Stimulated activated CD8-positive, alpha-beta memory T cell treated with anti-CD3 and anti-CD28 coated beads, Interleukin-4, amount 100 ng/mL, for 24 hours (primary cell): Measurements from ENCODE around the gene CDHR1.
"Not testable (repeated sequence)": the region's sequence is repeated elsewhere in the genome, so short reads cannot be mapped to it uniquely, and the experiment has no call there.

Experiments used
- DNase-seq: peaks from one replicate; pipeline ENCODE4 v3.0.0-alpha.2; 2020; ENCODE audit warnings: low read depth

The CDHR1 gene

GRCh38 chr10:84194424-84195043 lies at the start of gene CDHR1:
Gene CDHR1 (plus strand): TSS chr10:84194537. CDS start chr10:84194761, 224 bp downstream.
- peak; percentile 50 for DNase-seq

DNA sequence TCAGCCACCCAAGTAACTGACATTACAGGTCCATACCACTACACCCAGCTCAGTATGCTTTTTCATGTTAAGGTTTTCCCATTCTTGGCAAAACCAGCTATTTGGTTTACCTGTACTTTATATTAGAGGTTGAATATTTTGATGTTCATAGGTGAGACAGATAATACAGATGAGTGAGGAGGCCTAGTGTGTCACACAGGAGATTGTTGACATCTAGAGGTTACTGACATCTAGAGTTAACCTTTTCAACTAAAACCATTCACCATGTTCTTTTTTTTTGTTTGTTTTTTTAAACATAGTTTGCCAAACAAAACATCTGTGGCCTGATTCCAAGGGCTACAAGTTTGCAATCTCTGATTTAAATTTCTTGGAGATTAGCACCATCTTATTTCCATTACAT lies 47.0 kb upstream of the CDHR1 start:
- DNase-seq: no peak

DNA sequence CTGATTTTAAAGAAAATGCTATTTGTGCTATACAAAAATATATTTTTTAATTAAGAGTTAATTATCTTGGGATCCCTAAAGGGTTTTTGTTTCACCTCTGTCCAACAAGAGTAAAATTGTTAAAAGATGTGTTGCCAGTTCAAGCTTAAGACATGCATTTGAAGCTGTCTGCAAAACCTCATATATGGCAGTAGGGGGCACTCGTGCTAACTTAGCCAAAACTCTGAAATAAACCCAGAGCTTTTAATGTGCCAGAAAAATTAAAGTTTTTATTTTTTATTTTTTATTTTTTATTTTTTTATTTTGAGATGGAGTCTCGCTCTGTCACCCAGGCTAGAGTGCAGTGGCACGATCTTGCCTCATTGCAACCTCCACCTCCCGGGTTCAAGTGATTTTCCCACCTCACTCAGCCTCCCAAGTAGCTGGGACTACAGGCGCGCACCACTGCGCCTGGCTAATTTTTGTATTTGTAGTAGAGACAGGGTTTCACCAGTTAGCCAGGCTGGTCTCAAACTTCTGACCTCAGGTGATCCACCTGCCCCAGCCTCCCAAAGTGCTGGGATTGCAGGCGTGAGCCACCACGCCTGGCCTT lies 46.2 kb upstream of the CDHR1 start:
- DNase-seq: not testable (repeated sequence)

GRCh38 chr10:84149854-84150253 lies 44.5 kb upstream of the CDHR1 start:
- DNase-seq: no peak

DNA sequence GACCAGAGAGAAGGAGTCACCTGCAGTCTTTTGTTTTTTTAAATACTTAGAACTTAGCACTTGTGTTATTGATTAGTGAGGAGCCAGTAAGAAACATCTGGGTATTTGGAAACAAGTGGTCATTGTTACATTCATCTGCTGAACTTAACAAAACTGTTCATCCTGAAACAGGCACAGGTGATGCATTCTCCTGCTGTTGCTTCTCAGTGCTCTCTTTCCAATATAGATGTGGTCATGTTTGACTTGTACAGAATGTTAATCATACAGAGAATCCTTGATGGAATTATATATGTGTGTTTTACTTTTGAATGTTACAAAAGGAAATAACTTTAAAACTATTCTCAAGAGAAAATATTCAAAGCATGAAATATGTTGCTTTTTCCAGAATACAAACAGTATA lies 41.6 kb upstream of the CDHR1 start:
- DNase-seq: no peak

GRCh38 chr10:84155521-84155920 lies 38.8 kb upstream of the CDHR1 start:
- DNase-seq: no peak

DNA sequence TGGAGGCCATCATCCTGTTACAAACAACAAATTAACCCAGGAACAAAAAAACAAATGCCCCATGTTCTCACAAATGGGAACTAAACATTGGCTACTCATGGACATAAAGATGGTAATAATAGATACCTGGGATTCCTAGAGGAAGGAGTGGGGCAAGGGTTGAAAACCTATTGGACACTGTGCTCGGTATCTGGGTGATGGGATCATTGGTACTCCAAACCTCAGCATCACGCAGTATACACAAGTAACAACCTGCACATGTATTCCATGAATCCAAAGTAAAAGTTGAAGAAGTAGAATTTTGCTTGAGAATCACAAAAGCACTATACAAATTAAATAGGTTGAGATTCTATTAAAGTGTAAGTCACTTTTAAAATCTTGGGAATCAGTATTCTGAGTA lies 38.3 kb upstream of the CDHR1 start:
- no peak for DNase-seq

DNA sequence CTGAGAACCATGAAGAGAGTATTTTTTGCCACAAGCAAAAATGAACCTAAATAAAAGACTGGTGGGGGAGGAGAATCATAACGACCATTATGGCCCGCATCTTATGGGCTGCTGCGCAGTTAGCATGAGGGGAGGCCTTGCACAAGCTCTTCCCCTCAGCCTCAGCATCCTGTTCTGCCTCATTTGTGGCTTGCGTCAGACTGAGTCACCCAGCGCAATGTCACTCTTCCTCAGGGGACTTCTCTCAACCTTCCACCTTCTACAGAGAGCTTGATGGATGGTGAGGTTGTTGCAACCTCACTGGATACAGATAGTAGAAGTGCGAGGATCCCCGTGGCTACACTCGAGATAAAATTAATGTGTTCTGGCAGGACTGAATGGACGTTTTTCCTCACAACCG lies 37.6 kb upstream of the CDHR1 start:
- peak; percentile 44 for DNase-seq

DNA sequence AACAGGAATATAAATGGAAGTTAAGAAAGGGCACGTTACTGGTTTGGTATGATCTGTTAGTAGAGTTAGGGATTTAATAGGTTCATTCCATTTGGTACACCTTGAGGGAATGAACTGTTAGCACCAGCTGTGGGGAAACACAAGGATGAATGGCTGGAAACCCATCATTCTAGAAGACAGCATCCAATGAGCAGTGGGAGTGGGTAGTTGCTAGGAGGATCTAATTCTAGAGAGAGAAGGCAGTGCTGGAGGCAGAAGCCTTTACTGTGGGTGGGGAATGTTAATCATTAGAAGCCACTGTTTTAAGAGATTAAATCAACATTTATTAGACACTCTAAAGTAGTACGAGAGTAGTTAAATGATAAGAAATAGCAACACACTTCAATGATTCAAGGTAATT lies 36.3 kb upstream of the CDHR1 start:
- DNase-seq: no peak

GRCh38 chr10:84158550-84158949 lies 35.8 kb upstream of the CDHR1 start:
- DNase-seq: no peak

- DNase-seq: no peak
Observed at GRCh38 chr10:84159076-84159685, 35.2 kb upstream of the CDHR1 start.

GRCh38 chr10:84160663-84161362 lies 33.5 kb upstream of the CDHR1 start:
- DNase-seq: no peak

DNA sequence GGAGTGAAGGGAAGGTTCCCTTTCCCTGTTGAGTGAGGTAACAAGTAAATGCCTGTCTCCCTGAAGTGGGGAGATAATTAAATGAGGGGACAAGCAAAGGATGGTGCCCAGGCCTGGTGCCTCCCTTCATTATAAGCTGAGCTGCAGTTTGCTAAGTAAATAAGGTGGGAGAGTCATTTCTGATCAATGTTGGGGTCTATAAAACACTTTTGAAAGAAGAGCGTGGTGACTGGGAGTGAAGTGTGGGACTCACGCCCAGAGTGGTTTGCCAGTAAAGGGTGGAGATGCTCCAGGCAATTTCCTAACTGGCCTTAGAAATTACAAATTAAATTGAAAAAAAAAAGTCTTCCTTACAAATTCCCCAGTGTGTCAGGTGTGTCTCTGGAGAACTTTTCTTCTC lies 30.3 kb upstream of the CDHR1 start:
- no peak for DNase-seq

DNA sequence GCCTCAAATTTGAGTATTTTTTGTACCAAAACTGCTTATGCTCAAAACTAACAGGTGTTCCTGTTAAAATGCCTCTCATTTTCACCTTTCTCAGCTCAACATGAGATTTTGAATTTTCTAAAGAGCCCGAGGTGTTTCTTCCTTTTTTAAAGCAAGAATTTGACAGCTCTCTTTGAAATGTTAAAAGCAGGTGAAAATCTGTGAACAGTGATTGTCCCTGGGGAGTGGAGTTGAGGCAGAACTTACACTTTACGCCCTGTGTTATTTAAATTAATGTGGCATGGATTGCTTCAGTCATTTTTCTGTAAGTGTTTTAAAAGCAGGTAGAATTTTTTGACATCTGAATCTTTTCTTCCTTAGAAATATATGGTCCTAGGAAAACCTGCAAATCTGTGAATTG lies 29.9 kb upstream of the CDHR1 start:
- no peak for DNase-seq

- DNase-seq: no peak
Observed at GRCh38 chr10:84166620-84167288, 27.6 kb upstream of the CDHR1 start.

DNA sequence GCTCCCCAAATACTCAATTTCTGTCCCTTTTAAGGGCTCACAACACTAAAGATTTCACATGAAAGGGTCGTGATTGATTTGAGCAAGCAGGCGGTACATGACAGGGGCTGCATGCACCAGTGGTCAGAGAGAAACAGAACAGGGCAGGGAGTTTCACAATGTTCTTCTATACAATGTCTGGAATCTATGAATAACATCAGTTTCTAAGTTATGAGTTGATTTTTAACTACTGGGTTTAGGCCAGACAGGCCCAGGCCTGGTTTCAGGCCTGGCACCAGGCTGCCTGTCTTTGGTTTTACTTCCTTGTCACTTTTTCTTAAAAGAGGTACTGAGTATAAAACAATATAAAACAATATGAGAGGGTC lies 27.1 kb upstream of the CDHR1 start:
- not testable (repeated sequence) for DNase-seq

- DNase-seq: not testable (repeated sequence)
Observed at GRCh38 chr10:84168382-84168781, 26.0 kb upstream of the CDHR1 start.

DNA sequence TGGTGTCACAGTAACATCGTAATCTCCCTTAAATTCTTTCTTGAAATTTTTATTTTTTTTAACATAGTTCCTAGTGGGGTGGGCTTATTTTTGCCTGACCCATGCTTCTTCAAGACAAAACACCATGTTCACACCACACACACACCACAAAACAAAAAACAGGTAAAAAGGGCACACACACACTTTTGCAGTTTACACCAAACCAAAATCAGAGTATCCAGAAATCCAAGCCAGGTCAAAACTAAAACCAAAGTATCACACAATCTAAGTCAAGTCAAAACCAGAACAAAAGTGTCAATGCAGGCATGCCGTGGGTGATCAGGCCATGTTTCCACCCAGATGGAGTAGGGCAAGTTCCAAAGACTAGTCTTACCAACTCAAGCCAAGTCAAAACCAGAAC lies 23.1 kb upstream of the CDHR1 start:
- DNase-seq: not testable (repeated sequence)

- not testable (repeated sequence) for DNase-seq
Observed at GRCh38 chr10:84171700-84172466, 22.5 kb upstream of the CDHR1 start.

DNA sequence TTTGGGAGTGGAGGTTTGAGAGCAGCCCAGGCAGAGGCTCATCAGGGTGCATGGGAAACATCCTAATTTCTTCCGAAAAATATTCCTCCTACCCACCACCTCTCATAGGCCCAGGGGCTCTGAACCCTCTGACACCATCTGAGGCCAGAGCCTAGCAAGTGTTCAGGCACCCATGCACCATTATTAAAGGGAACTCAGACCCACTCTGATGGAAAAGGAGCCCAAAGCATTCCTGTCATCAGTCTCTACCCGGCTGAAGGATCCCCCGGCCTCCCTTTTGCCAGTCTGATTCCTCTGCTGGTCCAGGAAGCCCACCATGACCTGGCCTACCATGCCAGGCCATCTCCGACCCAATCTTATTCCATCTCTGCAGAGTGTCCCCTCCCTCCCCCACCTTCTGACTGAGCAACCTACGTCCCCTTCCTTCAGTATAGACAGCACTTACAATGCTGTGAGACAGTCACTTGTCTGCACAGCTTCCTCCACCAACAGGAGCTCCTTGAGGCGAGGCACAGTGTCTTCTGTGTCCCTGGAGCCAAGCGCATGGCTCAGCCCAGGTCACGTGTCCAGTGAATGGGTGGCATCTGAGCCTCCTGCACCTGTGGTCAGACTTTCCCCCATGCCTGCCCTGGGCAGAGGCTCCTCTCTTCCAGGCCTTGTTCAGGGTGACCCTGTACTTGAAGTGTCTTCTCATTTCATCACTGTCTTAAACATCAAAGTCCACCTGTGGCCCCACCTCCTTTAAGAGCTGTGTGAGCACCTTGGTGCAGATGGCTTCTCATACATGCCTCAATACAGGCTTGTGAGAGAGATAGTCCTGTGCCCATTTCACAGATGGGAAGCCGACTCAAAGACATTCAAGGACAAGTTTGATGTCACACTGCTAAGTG lies 21.6 kb upstream of the CDHR1 start:
- DNase-seq: no peak

- no peak for DNase-seq
Observed at GRCh38 chr10:84173501-84173929, 20.8 kb upstream of the CDHR1 start, which contains the start of gene GPR15LG. Gene GPR15LG (plus strand): TSS chr10:84173801. CDS start chr10:84173852, 51 bp downstream.
